ENCODE data around the gene CA4.

The CA4 gene

GRCh38 chr17:60130466-60130865 is 19.3 kb upstream of the CA4 start:
- DNase-seq (ENCODE audit: low read depth), result no peak

GRCh38 chr17:60134396-60135150 is 15.2 kb upstream of the CA4 start:
- DNase-seq (ENCODE audit: low read depth), result no peak

- DNase-seq (ENCODE audit: low read depth), result peak; percentile 77
These were observed 14.4 kb upstream of the CA4 start for GRCh38 chr17:60135151-60135950.

- no peak for DNase-seq (ENCODE audit: low read depth)
These were observed 13.7 kb upstream of the CA4 start for GRCh38 chr17:60135951-60136666.

- no peak for DNase-seq (ENCODE audit: low read depth)
These were observed 12.0 kb upstream of the CA4 start for GRCh38 chr17:60137731-60138130.

GRCh38 chr17:60138769-60139437 is 10.9 kb upstream of the CA4 start:
- DNase-seq (ENCODE audit: low read depth), result no peak

- DNase-seq (ENCODE audit: low read depth), result peak; percentile 53
These were observed 10.1 kb upstream of the CA4 start for GRCh38 chr17:60139438-60140285.

- no peak for DNase-seq (ENCODE audit: low read depth)
These were observed 8.4 kb upstream of the CA4 start for GRCh38 chr17:60141111-60142018.

- peak; percentile 73 for DNase-seq (ENCODE audit: low read depth)
These were observed 6.8 kb upstream of the CA4 start for GRCh38 chr17:60142872-60143499.

- DNase-seq (ENCODE audit: low read depth), result no peak
These were observed 4.5 kb upstream of the CA4 start for GRCh38 chr17:60145006-60145935.

GRCh38 chr17:60146206-60146605 is 3.6 kb upstream of the CA4 start:
- no peak for DNase-seq (ENCODE audit: low read depth)

- no peak for DNase-seq (ENCODE audit: low read depth)
These were observed 2.1 kb upstream of the CA4 start for GRCh38 chr17:60147553-60148223.

GRCh38 chr17:60148373-60148772 is 1.4 kb upstream of the CA4 start:
- DNase-seq (ENCODE audit: low read depth), result no peak

GRCh38 chr17:60151355-60151754 is 1.6 kb downstream of the CA4 start:
- DNase-seq (ENCODE audit: low read depth), result no peak

- no peak for DNase-seq (ENCODE audit: low read depth)
These were observed 4.0 kb downstream of the CA4 start for GRCh38 chr17:60153606-60154390.

GRCh38 chr17:60154616-60155426 is 5.0 kb downstream of the CA4 start:
- no peak for DNase-seq (ENCODE audit: low read depth)
